ENCODE data around the gene KAT6B.

KAT6B gene

DNA sequence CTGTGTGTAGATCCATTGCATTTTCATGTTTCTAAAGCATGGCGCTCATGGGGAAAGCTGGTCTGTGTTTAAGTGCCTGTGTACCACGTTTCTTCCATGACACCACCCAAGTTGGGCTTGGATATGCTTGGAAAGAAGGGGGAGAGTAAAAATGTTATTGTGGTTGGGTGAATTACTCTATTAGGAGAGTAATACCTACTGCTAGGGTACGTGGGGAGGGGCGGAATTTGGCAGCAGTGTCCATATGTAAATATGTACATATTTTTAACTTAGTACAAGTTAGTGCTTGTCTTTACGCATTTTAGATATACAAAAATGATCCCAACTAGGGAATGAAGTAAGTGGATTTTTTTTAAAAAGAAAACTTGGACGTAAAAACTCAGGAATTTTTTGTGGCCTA lies 242.1 kb downstream of the KAT6B start:
- no peak for DNase-seq (ENCODE audit: low read depth)

GRCh38 chr10:75070476-75070875 lies 244.1 kb downstream of the KAT6B start:
- no peak for DNase-seq (ENCODE audit: low read depth)

GRCh38 chr10:75070961-75071428 lies 244.6 kb downstream of the KAT6B start:
- no peak for DNase-seq (ENCODE audit: low read depth)

GRCh38 chr10:75071756-75072155 lies 245.4 kb downstream of the KAT6B start:
- DNase-seq (ENCODE audit: low read depth): no peak

GRCh38 chr10:75072727-75073126 lies 246.3 kb downstream of the KAT6B start:
- DNase-seq (ENCODE audit: low read depth): no peak

DNA sequence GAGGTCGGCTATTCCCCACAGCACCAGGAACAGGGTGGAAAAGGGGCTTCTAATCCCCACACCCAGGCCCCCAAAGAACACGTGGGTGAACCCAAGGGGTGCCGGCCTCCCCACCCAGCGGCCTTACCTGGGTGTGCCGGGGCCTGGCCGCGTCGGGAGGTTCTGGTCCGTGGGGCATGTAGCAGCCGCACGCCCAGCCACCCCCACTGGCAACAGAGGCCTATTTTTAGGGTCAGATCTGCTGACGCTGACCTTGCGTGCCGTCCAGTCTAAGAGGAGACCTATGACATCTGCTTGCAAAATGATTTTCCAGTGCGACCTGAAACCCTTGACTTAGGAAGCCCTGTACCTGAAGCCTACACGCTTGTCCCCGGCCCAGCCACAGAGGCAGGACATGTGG lies 247.0 kb downstream of the KAT6B start:
- no peak for DNase-seq (ENCODE audit: low read depth)

DNA sequence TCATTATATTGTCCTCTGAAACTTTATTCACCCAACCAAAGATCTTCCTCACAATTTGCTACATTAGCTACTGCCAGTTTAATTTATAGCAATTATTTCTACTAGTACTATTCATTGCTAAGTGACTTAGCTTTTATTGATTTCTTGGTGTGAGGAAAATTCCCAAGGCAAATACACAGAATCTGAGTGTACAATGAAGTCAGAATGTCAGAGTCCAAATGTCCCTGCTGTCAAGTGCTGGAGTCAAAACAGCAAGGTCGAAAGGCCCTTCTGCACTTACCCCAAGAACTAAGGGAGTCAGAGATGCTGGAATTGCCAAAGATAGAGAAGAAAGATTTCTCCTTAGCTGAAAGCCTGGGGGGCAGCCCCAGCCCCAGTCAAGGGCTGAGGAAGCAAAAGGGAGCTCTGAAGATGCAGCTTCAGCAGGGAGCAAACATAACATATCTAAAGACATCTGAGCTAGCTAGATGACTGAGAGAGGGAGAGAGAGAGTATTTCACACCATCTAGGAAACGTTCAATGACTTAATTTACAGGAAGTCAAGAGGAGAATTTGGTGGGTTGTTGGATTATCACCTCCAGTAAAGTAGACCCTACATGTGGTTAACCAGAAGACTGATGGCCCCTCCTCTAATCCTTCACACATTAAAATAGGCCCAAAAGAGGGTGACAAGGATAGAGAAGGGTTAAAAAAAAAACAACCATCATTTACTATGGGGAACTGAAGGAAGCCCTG lies 248.5 kb downstream of the KAT6B start:
- no peak for DNase-seq (ENCODE audit: low read depth)

DNA sequence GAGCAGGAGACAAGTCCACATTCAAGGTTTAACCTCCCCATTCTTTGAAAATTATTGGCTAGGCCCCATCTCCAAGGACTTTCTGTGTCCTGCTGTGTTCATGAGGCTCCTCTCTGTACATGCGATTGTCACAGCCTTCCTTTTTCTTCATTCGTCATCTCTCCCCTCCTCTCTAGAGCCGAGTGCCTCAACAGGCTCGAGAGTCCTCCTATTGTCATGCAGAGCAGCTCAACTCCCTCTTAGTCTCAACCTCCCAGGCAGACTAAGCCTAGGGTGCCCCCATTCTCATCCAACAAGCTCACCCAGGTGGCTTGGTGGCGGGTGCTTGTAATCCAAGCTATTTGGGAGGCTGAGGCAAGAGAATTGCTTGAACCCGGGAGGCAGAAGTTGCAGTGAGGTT lies 249.9 kb downstream of the KAT6B start:
- DNase-seq (ENCODE audit: low read depth): no peak

DNA sequence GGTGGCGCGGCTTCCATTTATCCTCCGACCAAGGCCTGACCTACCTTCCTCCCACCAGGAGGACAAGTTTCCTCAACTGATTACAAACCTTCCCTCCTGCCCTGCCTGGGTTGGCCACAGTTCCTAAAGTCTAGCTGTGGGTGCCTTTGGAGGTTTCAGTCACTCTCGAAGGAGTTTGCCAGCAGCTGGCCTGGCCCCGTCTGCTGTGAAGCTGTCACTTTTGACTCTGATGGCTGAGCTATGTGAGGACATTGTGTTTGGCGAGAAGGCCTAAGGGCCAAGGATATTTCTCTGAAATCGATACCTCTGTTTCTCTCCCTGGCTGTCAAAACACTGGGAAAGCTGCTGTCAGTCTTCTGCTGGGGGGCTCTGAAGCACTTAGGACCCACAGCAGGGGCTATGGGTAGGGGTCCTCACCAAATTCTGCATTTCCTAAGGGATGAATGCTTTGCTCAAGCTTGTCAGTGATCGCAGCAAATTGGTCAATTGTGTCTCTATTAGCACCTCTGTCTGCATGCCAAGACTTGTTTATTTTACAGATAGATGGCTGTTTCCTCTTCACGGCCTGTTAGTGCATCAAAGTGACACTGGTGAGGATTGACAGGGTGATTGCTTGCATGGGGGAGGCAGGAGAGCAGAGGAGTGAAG lies 253.2 kb downstream of the KAT6B start:
- no peak for DNase-seq (ENCODE audit: low read depth)

DNA sequence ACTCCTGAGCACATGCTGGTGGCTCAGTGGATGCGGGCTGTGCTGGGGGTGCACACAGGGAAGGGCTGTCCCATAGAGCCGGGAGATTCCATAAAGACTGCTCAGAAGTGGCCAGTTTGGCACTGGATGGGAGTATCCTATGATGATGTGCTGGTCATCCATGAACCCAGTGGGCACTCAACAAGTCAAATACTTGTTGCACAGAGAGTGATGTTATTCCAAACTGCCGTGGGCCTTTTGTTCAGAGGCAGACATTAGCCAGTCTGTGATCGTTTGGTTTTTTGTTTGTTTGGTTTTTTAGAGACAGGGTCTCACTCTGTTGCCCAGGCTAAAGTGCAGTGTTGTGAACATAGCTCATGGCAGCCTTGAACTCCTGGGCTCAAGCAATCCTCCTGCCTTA lies 254.2 kb downstream of the KAT6B start:
- DNase-seq (ENCODE audit: low read depth): no peak

GRCh38 chr10:75081379-75081778 lies 255.0 kb downstream of the KAT6B start:
- DNase-seq (ENCODE audit: low read depth): no peak

Measured in HS-27A (cell line).